Activated naive CD4-positive, alpha-beta T cell treated with anti-CD3 and anti-CD28 coated beads for 36 hours (primary cell): ENCODE data around the gene HAO2. TPM values are rescaled to one million over a fixed set of nuclear protein-coding genes. Genes with fewer than 3 reads are reported as not detected.

Experiments used
- CTCF ChIA-PET: fragments of 350-600 bp; sonication (Branson Sonifier 250); formaldehyde crosslinking; loops from one replicate; lab custom pipeline; 2021; ENCODE audit warnings: antibody characterized with exemption; lab: Charles Lee
- DNase-seq: peaks from one replicate; pipeline ENCODE4 v3.0.0-alpha.2; 2020
- H3K27ac Mint-ChIP-seq: one replicate; pipeline ENCODE4 v1.8.0; 2021; ENCODE audit warnings: mild to moderate bottlenecking, mixed read lengths
- H3K27me3 Mint-ChIP-seq: one replicate; pipeline ENCODE4 v1.8.0; 2021; ENCODE audit warnings: low read depth, mixed read lengths
- H3K36me3 Mint-ChIP-seq: one replicate; pipeline ENCODE4 v1.8.0; 2021; ENCODE audit warnings: low read depth, mixed read lengths
- H3K4me1 Mint-ChIP-seq: one replicate; pipeline ENCODE4 v1.8.0; 2021; ENCODE audit warnings: low read depth, mixed read lengths
- H3K4me3 Mint-ChIP-seq: one replicate; pipeline ENCODE4 v1.8.0; 2021; ENCODE audit warnings: mild to moderate bottlenecking, moderate library complexity, mixed read lengths
- H3K9me3 Mint-ChIP-seq: one replicate; pipeline ENCODE4 v1.8.0; 2021; ENCODE audit warnings: mixed read lengths
- intact Hi-C: fragments of 100-400 bp; cut with micrococcal nuclease; formaldehyde crosslinking; loops from one replicate; pipeline ENCODE4 v1.15.1; 2023
- total RNA-seq, 2 experiments: library from RNA; stranded (reverse); gene quantifications; one replicate each; pipeline ENCODE4 v1.2.3, GENCODE V29; 2021

The HAO2 gene
- total RNA-seq, 2 experiments from 2014 or later = not detected

DNA sequence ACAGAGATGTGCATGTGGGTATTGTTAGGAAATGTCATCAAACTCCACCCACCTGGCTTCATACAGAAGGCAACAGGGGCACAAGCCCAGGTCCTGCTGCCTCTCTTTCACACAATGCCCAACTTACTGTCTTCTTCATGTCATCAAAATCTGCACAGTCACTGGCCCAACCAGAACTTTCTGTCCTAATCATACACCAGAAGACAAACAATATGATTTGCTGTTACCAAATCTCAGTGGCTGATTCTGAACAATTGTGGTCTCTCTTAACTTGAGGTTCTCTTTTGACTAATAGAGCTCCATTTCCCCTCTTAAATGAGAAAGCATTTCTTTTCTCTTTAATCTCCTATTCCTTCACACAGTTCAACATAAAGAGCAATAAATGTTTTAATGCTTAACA lies 54.0 kb downstream of the HAO2 start:
- intact Hi-C loops = no loop called here
- Mint-ChIP-seq H3K4me3 (no peak overlapping the region), H3K9me3 (no peaks in the 10 kb centered on the region), H3K4me1 (no peaks in the 10 kb centered on the region), H3K36me3 (no peaks in the 10 kb centered on the region), H3K27ac (no peak overlapping the region), H3K27me3 (no peaks in the 10 kb centered on the region)
- CTCF ChIA-PET = no interaction called here
- no peak for DNase-seq

- DNase-seq = no peak
- no peaks in the 10 kb centered on the region for H3K9me3 Mint-ChIP-seq
- no peak overlapping the region for H3K27ac Mint-ChIP-seq
- H3K36me3 Mint-ChIP-seq = no peaks in the 10 kb centered on the region
- intact Hi-C loops = no loop called here
- no peak overlapping the region for H3K4me3 Mint-ChIP-seq
- CTCF ChIA-PET = no interaction called here
- no peaks in the 10 kb centered on the region for H3K4me1 Mint-ChIP-seq
- peaks cover 16% of the 10 kb centered on the region for H3K27me3 Mint-ChIP-seq
These were observed 60.4 kb downstream of the HAO2 start for GRCh38 chr1:119428991-119429390.

DNA sequence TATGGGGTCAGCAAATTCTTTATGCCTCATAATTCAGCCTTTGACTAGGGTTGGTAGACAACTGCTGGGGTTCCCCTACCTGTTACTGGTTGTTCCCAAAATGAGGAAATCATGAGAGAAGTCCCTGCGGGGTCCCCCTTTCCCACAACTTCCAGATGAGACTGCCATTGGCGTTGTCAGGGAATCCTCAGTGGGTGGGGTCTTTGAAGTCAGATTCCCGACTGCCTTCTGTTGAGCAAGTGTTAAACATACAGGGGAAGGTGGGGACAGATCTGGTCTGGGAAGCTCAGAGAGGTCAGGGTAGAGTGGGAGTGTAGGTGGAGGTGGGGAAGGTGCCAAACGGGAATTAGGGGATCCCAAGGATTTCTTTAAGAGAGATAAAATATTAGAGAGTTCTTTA lies 61.1 kb downstream of the HAO2 start:
- H3K9me3 Mint-ChIP-seq = no peaks in the 10 kb centered on the region
- H3K27me3 Mint-ChIP-seq = peaks cover 16% of the 10 kb centered on the region
- CTCF ChIA-PET = no interaction called here
- intact Hi-C loops = no loop called here
- H3K36me3 Mint-ChIP-seq = no peaks in the 10 kb centered on the region
- no peak overlapping the region for H3K4me3 Mint-ChIP-seq
- no peak overlapping the region for H3K27ac Mint-ChIP-seq
- no peaks in the 10 kb centered on the region for H3K4me1 Mint-ChIP-seq
- DNase-seq = no peak

- CTCF ChIA-PET = no interaction called here
- no peak overlapping the region for H3K27ac Mint-ChIP-seq
- H3K27me3 Mint-ChIP-seq = peaks cover 16% of the 10 kb centered on the region
- intact Hi-C loops = no loop called here
- H3K9me3 Mint-ChIP-seq = no peaks in the 10 kb centered on the region
- H3K36me3 Mint-ChIP-seq = no peaks in the 10 kb centered on the region
- no peak overlapping the region for H3K4me3 Mint-ChIP-seq
- H3K4me1 Mint-ChIP-seq = no peaks in the 10 kb centered on the region
- DNase-seq = no peak
These were observed 61.9 kb downstream of the HAO2 start for GRCh38 chr1:119430486-119430885.

- H3K4me3 Mint-ChIP-seq = no peak overlapping the region
These were observed 63.3 kb downstream of the HAO2 start for GRCh38 chr1:119431836-119432235.

DNA sequence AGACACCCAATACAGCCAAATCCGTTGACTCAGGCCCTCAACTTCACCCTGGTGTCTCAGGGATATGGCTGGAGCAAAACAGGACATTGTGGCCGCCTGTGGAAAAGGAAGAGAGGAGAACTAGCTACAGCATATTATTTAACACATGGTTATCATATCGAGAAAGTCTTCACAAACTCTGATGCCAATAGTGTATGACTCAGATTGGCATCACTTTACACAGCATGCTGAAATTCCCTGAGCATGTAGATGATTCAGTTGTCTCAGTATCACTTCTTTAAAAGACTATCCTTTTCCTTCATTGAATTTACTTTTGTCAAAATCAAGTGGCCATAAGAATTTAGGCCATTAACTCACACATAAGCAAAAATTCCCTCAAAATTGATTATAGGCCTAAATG lies 66.5 kb downstream of the HAO2 start:
- no peak overlapping the region for H3K4me3 Mint-ChIP-seq
- intact Hi-C loops = no loop called here
- no peaks in the 10 kb centered on the region for H3K36me3 Mint-ChIP-seq
- no peaks in the 10 kb centered on the region for H3K9me3 Mint-ChIP-seq
- CTCF ChIA-PET = no interaction called here
- H3K27me3 Mint-ChIP-seq = peaks cover 12% of the 10 kb centered on the region
- no peak overlapping the region for H3K27ac Mint-ChIP-seq
- no peaks in the 10 kb centered on the region for H3K4me1 Mint-ChIP-seq
- DNase-seq = no peak

More at GRCh38 chr1:119431836-119432235, 63.3 kb downstream of the HAO2 start:
- DNase-seq = no peak
- intact Hi-C loops = no loop called here
- Mint-ChIP-seq H3K4me1 (no peaks in the 10 kb centered on the region), H3K27ac (no peak overlapping the region), H3K27me3 (peaks cover 16% of the 10 kb centered on the region), H3K36me3 (no peaks in the 10 kb centered on the region), H3K9me3 (no peaks in the 10 kb centered on the region)
- CTCF ChIA-PET = no interaction called here

GRCh38 chr1:119438761-119439160 lies 70.2 kb downstream of the HAO2 start:
- CTCF ChIA-PET = no interaction called here
- no peak overlapping the region for H3K4me3 Mint-ChIP-seq
- peaks cover 10% of the 10 kb centered on the region for H3K27me3 Mint-ChIP-seq
- intact Hi-C loops = no loop called here
- H3K9me3 Mint-ChIP-seq = no peaks in the 10 kb centered on the region
- H3K36me3 Mint-ChIP-seq = no peaks in the 10 kb centered on the region
- DNase-seq = no peak
- H3K4me1 Mint-ChIP-seq = no peaks in the 10 kb centered on the region
- no peak overlapping the region for H3K27ac Mint-ChIP-seq

GRCh38 chr1:119440721-119441307 lies 72.2 kb downstream of the HAO2 start:
- H3K4me1 Mint-ChIP-seq = no peaks in the 10 kb centered on the region
- H3K36me3 Mint-ChIP-seq = no peaks in the 10 kb centered on the region
- no peak overlapping the region for H3K4me3 Mint-ChIP-seq
- CTCF ChIA-PET = no interaction called here
- no peaks in the 10 kb centered on the region for H3K9me3 Mint-ChIP-seq
- no peak for DNase-seq
- intact Hi-C loops = no loop called here
- no peak overlapping the region for H3K27ac Mint-ChIP-seq
- H3K27me3 Mint-ChIP-seq = peaks cover 13% of the 10 kb centered on the region

DNA sequence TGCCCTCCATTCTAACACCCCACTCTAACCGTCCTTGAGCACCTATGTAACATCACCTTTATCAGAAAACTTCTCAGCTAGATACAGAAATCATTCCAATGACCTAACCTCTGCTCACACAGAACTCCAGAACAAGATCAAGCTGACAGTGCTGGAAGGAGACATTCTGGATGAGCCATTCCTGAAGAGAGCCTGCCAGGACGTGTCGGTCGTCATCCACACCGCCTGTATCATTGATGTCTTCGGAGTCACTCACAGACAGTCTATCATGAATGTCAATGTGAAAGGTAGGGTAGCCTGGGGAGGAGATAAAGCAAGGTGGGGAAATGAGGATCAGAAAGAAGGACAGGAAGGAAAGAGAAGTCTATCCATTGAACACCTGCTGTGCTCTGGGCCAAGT lies 74.2 kb downstream of the HAO2 start:
- H3K4me3 Mint-ChIP-seq = no peak overlapping the region
- peaks cover 13% of the 10 kb centered on the region for H3K27me3 Mint-ChIP-seq
- intact Hi-C loops = no loop called here
- H3K36me3 Mint-ChIP-seq = no peaks in the 10 kb centered on the region
- no peaks in the 10 kb centered on the region for H3K9me3 Mint-ChIP-seq
- H3K27ac Mint-ChIP-seq = no peak overlapping the region
- no peak for DNase-seq
- no peaks in the 10 kb centered on the region for H3K4me1 Mint-ChIP-seq
- CTCF ChIA-PET = no interaction called here

Other genes with a start within 250 kb of the HAO2 start
- gene WARS2, start 228.1 kb upstream of the HAO2 start, total RNA-seq = 10 to 100 TPM; 28.3 to 30.0 TPM
- gene HSD3B2, start 46.4 kb downstream of the HAO2 start, total RNA-seq = not detected
- not detected for gene HSD3B1, start 138.4 kb downstream of the HAO2 start, total RNA-seq